ENCODE data around the gene KAZN. TPM values are rescaled to one million over a fixed set of nuclear protein-coding genes. Genes with fewer than 3 reads are reported as not detected.

The KAZN gene
- 10 to 100 TPM in 2 of 3 donors, 1 to 10 TPM in 1; 2.6 to 13.7 (median 10.8) TPM for polyA plus RNA-seq

GRCh38 chr1:14598498-14599182 is at the start of gene KAZN:
TSS of gene KAZN (plus strand) at chr1:14598685.
- H3K27ac ChIP-seq (ENCODE audit: low read depth, low read length): no peak within 1 kb of the TSS

DNA sequence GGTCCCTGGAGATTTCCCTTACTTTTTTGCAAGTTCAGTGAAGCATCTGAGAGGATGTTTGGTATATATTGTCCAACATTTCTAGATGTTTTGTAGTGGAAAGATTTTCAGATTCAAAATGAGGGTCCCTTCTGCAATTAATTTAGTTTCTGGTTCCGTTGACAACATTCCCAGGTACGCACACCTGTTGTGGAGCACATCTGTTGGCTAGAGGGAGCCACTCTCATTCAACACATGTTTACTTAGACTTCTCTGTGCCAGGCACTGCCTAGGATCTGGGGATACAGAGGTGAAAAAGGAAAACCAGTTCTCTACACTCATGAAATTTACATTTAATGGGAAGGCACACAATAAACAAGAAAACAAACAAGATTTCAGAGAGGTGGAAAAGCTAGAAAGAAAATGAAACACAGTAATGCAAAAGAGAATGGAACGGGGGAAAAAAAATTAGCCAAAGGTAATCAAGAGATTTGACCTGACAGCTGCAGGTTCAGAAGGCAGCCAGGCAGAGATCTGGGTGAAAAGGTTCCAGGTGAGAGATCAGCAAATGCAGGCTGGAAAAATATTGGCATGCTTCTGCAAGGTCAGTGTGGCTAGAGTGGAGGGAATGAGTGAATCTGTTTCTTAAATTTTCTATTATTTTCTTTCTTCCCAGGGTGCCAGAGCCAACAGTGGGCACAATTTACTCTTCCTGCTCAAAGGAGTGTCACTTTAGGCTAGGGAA is 48.4 kb upstream of the KAZN start:
- no peak overlapping the region for H3K27ac ChIP-seq (ENCODE audit: low read depth, low read length)
- WGBS, 3 donors: 50 to 82% (median 79%) methylated on average over 3 of the region's 3 CpGs

More at GRCh38 chr1:14598498-14599182, at the start of gene KAZN:
- WGBS, 3 donors: 1 to 2% (median 1%) methylated on average over 55 to 81 of the region's 81 CpGs

- no peak overlapping the region for H3K27ac ChIP-seq (ENCODE audit: low read depth, low read length)
- 38 to 82% (median 81%) methylated on average over 8 of the region's 8 CpGs for WGBS, 3 donors
Observed at GRCh38 chr1:14551386-14551785, 47.1 kb upstream of the KAZN start.

DNA sequence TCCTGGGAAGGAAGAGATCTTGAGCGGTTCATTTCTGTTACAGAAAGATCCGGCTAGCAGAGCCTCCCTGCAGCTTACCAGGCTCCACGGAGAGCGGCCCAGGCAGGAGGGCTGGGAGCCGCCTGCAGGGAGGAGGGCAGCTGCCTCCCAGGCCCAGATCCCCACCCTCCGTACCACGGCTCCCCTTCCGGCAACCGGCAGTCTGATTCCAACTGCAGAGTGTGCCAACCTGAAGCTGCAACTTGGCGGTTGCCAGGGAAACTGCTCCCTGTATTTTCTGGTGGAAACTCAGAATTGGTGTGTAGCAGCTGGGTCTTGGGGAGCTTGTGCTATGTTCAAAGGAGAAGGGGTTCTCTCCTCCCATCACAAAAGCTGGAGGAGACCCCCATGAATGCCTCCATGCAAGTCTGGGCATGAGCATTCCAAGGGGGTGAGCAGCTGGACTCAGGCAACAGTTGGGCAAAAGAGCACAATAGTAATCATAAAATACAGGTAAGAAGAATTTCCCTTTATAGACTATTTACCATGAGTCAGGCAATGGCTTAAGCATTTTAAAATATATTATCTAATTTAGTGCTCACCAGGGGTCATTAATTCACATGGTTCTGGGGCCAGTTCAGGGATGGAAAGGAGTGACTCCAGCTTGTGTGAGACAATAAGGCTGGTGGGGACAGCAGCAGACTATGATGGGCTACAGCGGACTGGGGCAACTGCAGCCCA is 46.1 kb upstream of the KAZN start:
- H3K27ac ChIP-seq (ENCODE audit: low read depth, low read length): no peak overlapping the region
- WGBS, 3 donors: 62 to 71% (median 68%) methylated on average over 11 of the region's 11 CpGs

- no peak overlapping the region for H3K27ac ChIP-seq (ENCODE audit: low read depth, low read length)
- whole genome bisulfite sequencing, 3 donors: 51 to 66% (median 65%) methylated on average over 7 of the region's 7 CpGs
Observed at GRCh38 chr1:14553711-14554110, 44.8 kb upstream of the KAZN start.

DNA sequence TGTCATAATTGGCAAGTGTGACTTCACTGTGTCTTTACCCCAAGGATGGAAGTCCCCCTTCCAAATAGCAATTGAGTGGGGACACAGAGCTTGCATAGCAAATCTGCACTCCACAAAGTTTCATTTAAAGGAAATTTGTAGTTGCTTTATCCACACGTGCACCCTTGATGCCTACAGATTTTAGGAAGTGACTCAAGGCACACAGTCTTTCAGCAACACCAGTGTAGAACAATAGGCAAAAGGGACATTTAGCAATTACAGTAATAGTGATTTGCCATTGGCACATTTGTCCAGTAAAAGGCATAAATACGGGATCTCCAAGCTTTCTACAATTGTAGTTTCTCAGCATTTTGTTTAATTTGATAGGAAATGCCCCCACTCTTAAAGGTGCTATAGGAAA is 43.4 kb upstream of the KAZN start:
- H3K27ac ChIP-seq (ENCODE audit: low read depth, low read length): no peak overlapping the region
- WGBS, 3 donors: 54 to 66% (median 62%) methylated on average over 2 of the region's 2 CpGs

DNA sequence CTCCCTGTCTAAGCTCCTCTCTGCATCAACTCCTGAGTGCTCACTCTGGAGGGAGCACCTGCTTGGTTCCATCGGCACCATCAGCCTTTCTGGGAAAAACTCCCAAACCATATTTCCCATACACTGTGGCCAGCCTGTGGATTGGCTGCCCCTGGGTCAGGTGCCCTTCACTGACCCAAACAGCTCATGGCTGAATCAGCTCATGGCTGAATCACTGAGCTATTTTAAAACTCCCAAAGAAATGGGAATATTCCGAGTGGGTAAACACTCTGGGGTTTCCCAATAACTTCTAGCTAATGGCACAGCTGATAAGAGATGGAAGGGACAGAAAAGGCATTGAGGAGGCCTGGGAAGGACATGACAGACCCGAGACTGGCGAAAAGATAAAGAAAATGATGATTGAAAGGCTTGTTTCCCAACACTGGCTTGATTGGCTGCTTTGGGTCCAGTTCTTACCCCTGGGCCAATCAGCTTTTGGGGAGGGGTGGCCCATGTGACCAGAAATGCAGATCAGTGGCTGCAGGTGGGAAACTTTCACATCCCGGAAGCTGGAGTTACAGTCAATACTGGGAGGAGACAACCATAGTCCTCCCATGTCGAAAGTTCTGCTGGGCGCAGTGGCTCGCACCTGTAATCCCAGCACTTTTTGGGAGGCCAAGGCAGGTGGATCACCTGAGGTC is 37.3 kb upstream of the KAZN start:
- no peak overlapping the region for H3K27ac ChIP-seq (ENCODE audit: low read depth, low read length)
- 78 to 89% (median 88%) methylated on average over 8 of the region's 8 CpGs for WGBS, 3 donors

- WGBS, 3 donors: 44 to 49% (median 48%) methylated on average over 2 of the region's 2 CpGs
- H3K27ac ChIP-seq (ENCODE audit: low read depth, low read length): no peak overlapping the region
Observed at GRCh38 chr1:14565090-14565489, 33.4 kb upstream of the KAZN start.

- H3K27ac ChIP-seq (ENCODE audit: low read depth, low read length): no peak overlapping the region
- 73 to 81% (median 79%) methylated on average over 2 of the region's 2 CpGs for WGBS, 3 donors
Observed at GRCh38 chr1:14567056-14567455, 31.4 kb upstream of the KAZN start.

DNA sequence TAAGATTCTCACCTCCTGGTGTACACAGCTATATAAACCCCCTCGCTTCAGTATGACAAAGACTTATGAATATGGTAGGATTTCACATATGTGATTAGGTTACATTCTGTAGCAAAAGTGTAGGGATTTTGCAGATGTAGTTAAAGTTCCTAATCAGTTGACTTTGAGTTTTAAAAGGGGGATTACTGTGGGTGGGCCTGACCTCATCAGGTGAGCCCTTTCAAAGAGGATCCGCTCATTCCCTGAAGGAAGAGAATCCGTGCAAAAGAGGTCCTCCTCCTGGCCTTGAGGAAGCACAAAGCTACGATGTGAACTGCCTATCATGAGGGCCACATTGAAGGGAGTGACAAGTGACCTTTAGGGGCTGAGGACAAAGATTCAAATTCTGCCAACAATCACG is 30.6 kb upstream of the KAZN start:
- 76 to 93% (median 89%) methylated on average over 5 of the region's 5 CpGs for WGBS, 3 donors

GRCh38 chr1:14568716-14569355 is 29.6 kb upstream of the KAZN start:
- WGBS, 3 donors: 85 to 88% (median 85%) methylated on average over 6 of the region's 8 CpGs
- no peak overlapping the region for H3K27ac ChIP-seq (ENCODE audit: low read depth, low read length)

More for the DNA sequence above, 30.6 kb upstream of the KAZN start:
- no peak overlapping the region for H3K27ac ChIP-seq (ENCODE audit: low read depth, low read length)

- 46 to 75% (median 71%) methylated on average over 9 of the region's 9 CpGs for WGBS, 3 donors
- no peak overlapping the region for H3K27ac ChIP-seq (ENCODE audit: low read depth, low read length)
Observed at GRCh38 chr1:14570514-14570913, 28.0 kb upstream of the KAZN start.

- 83 to 90% (median 85%) methylated on average over 17 of the region's 17 CpGs for WGBS, 3 donors
- no peak overlapping the region for H3K27ac ChIP-seq (ENCODE audit: low read depth, low read length)
Observed at GRCh38 chr1:14571810-14572767, 26.4 kb upstream of the KAZN start.

GRCh38 chr1:14572861-14573260 is 25.6 kb upstream of the KAZN start:
- 73 to 91% (median 89%) methylated on average over 4 of the region's 4 CpGs for WGBS, 3 donors
- no peak overlapping the region for H3K27ac ChIP-seq (ENCODE audit: low read depth, low read length)

DNA sequence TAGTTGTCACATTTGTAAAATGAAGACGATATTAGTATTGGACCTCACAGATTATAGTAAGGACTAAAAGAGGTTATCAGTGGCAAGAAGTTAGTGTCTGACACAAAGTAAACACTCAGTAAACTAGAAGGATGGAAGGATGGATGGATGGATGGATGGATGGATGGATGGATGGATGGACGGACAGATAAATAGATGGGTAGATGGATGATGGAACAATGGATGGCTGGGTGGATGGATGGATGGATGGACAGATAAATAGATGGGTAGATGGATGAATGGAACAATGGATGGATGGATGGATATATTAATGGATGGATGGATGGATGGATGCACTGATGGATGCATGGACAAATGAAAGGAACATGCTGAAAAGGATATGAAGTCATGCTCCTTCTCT is 22.3 kb upstream of the KAZN start:
- WGBS, 3 donors: 80 to 94% (median 90%) methylated on average over 2 of the region's 2 CpGs
- H3K27ac ChIP-seq (ENCODE audit: low read depth, low read length): no peak overlapping the region

- no peak overlapping the region for H3K27ac ChIP-seq (ENCODE audit: low read depth, low read length)
- WGBS, 3 donors: 38 to 94% (median 92%) methylated on average over 3 of the region's 3 CpGs
Observed at GRCh38 chr1:14577261-14577660, 21.2 kb upstream of the KAZN start.

DNA sequence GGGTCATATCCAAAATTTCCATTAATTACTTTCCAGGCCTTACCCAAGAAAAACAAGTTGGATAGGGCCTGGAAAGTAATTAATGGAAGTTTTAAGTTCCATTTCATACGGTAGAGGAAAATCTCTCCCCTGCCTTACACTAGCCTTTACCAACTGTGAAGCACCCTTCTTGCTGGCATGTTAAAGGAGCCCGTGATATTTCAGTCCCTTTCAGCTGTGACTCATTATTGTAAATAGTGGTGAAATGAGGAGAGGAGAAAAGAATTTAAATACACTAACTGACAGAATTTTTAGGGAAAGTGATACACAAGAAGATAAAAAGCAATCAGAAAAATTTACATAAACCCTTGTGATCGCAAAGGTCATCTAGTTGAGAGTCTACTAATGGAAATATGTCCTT is 20.3 kb upstream of the KAZN start:
- WGBS, 3 donors: 69 to 86% (median 85%) methylated on average over 3 of the region's 3 CpGs
- H3K27ac ChIP-seq (ENCODE audit: low read depth, low read length): no peak overlapping the region
